ENCODE data around the gene AGPAT2.

GRCh38 chr9:136694872-136695247, 7.6 kb upstream of the AGPAT2 start:
- TF ChIP-seq CTCF (IDR thresholded peaks at IDR 0.05; ENCODE audit: poor library complexity) (no peak), EZH2 (IDR thresholded peaks at IDR 0.05; ENCODE audit: borderline replicate concordance) (no peak), EZH2phosphoT487 (IDR thresholded peaks at IDR 0.05; ENCODE audit: low read depth, severe bottlenecking, unreplicated experiment) (no peak)
